ENCODE data around the gene PDLIM5.

The PDLIM5 gene

GRCh38 chr4:94448815-94449375 lies 2.8 kb upstream of the PDLIM5 start:
- H3K27me3 ChIP-seq (ENCODE audit: control insufficient read depth, insufficient read depth, low read length): no peaks in the 10 kb centered on the region
- no peaks in the 10 kb centered on the region for H3K9me3 ChIP-seq (ENCODE audit: control insufficient read depth, insufficient read depth, low read depth, low read length)
- H3K9ac ChIP-seq (ENCODE audit: low read length): no peak overlapping the region
- no peak overlapping the region for H3K27ac ChIP-seq (ENCODE audit: low read depth, low read length)
- H3K36me3 ChIP-seq (ENCODE audit: control insufficient read depth, insufficient read depth, low read length): no peaks in the 10 kb centered on the region
- no peak overlapping the region for H3K4me3 ChIP-seq (ENCODE audit: low read depth, low read length)
- H3K4me1 ChIP-seq (ENCODE audit: control insufficient read depth, insufficient read depth, low read length): peaks cover 19% of the 10 kb centered on the region

GRCh38 chr4:94451051-94451694 lies 569 bp upstream of the PDLIM5 start:
- Histone ChIP-seq H3K27me3 (ENCODE audit: control insufficient read depth, insufficient read depth, low read length) (no peaks in the 10 kb centered on the region), H3K36me3 (ENCODE audit: control insufficient read depth, insufficient read depth, low read length) (peaks cover 7% of the 10 kb centered on the region; the same call in 1 of the 2 replicates), H3K4me3 (ENCODE audit: low read depth, low read length) (peak overlapping the region; percentile 89), H3K27ac (ENCODE audit: low read depth, low read length) (no peak overlapping the region), H3K9me3 (ENCODE audit: control insufficient read depth, insufficient read depth, low read depth, low read length) (no peaks in the 10 kb centered on the region), H3K4me1 (ENCODE audit: control insufficient read depth, insufficient read depth, low read length) (peaks cover 27% of the 10 kb centered on the region), H3K9ac (ENCODE audit: low read length) (peak overlapping the region; percentile 42)

- Histone ChIP-seq H3K4me1 (ENCODE audit: control insufficient read depth, insufficient read depth, low read length) (peaks cover 35% of the 10 kb centered on the region), H3K4me3 (ENCODE audit: low read depth, low read length) (peak overlapping the region; percentile 89), H3K9me3 (ENCODE audit: control insufficient read depth, insufficient read depth, low read depth, low read length) (no peaks in the 10 kb centered on the region), H3K36me3 (ENCODE audit: control insufficient read depth, insufficient read depth, low read length) (peaks cover 13% of the 10 kb centered on the region), H3K27me3 (ENCODE audit: control insufficient read depth, insufficient read depth, low read length) (no peaks in the 10 kb centered on the region), H3K27ac (ENCODE audit: low read depth, low read length) (peak overlapping the region; percentile 91; the same call in 1 of the 2 replicates), H3K9ac (ENCODE audit: low read length) (peak overlapping the region; percentile 96)
Measured at GRCh38 chr4:94452476-94453371, 982 bp downstream of the PDLIM5 start.

DNA sequence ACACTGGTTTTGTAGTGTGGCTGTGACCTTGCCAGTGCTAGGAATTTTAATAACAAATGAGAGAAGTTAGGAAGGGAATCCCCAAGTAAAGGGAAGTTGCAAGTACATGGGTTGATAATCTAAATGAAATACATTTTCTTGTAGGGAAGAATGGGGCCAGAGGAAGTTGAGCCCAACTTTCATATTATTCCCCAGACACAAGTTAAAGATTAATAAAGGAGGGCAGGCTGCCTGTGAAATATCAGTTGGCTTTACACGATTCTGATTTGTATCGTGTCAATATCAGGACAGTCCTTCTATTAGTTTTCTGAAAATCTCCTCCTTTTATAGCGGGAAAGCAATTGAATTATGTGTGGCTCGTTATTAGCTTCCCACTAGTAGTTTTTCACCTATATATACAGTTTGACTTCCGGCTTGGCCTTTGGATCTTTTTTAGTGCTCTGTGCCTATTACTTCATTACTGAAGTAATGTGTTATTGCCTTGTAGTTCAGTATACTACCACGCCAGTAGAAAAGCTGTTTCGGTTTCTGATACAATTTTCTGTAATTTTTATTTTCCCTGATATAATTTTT lies 1.7 kb downstream of the PDLIM5 start:
- Histone ChIP-seq H3K4me3 (ENCODE audit: low read depth, low read length) (peak overlapping the region; percentile 89), H3K27me3 (ENCODE audit: control insufficient read depth, insufficient read depth, low read length) (no peaks in the 10 kb centered on the region), H3K36me3 (ENCODE audit: control insufficient read depth, insufficient read depth, low read length) (peaks cover 13% of the 10 kb centered on the region), H3K27ac (ENCODE audit: low read depth, low read length) (peak overlapping the region; percentile 91; the same call in 1 of the 2 replicates), H3K4me1 (ENCODE audit: control insufficient read depth, insufficient read depth, low read length) (peaks cover 38% of the 10 kb centered on the region), H3K9me3 (ENCODE audit: control insufficient read depth, insufficient read depth, low read depth, low read length) (no peaks in the 10 kb centered on the region), H3K9ac (ENCODE audit: low read length) (peak overlapping the region; percentile 96)

GRCh38 chr4:94454405-94454804 lies 2.7 kb downstream of the PDLIM5 start:
- no peaks in the 10 kb centered on the region for H3K9me3 ChIP-seq (ENCODE audit: control insufficient read depth, insufficient read depth, low read depth, low read length)
- H3K27me3 ChIP-seq (ENCODE audit: control insufficient read depth, insufficient read depth, low read length): no peaks in the 10 kb centered on the region
- peaks cover 13% of the 10 kb centered on the region for H3K36me3 ChIP-seq (ENCODE audit: control insufficient read depth, insufficient read depth, low read length)
- H3K9ac ChIP-seq (ENCODE audit: low read length): peak overlapping the region; percentile 35
- H3K4me3 ChIP-seq (ENCODE audit: low read depth, low read length): peak overlapping the region; percentile 30; the same call in 1 of the 2 replicates
- H3K4me1 ChIP-seq (ENCODE audit: control insufficient read depth, insufficient read depth, low read length): peaks cover 44% of the 10 kb centered on the region
- H3K27ac ChIP-seq (ENCODE audit: low read depth, low read length): no peak overlapping the region

GRCh38 chr4:94455081-94455480 lies 3.3 kb downstream of the PDLIM5 start:
- Histone ChIP-seq H3K9ac (ENCODE audit: low read length) (no peak overlapping the region), H3K4me1 (ENCODE audit: control insufficient read depth, insufficient read depth, low read length) (peaks cover 50% of the 10 kb centered on the region)

GRCh38 chr4:94457692-94458106 lies 6.0 kb downstream of the PDLIM5 start:
- H3K9ac ChIP-seq (ENCODE audit: low read length): no peak overlapping the region
- no peaks in the 10 kb centered on the region for H3K9me3 ChIP-seq (ENCODE audit: control insufficient read depth, insufficient read depth, low read depth, low read length)
- H3K4me3 ChIP-seq (ENCODE audit: low read depth, low read length): no peak overlapping the region
- no peaks in the 10 kb centered on the region for H3K27me3 ChIP-seq (ENCODE audit: control insufficient read depth, insufficient read depth, low read length)
- peaks cover 62% of the 10 kb centered on the region for H3K4me1 ChIP-seq (ENCODE audit: control insufficient read depth, insufficient read depth, low read length)
- H3K36me3 ChIP-seq (ENCODE audit: control insufficient read depth, insufficient read depth, low read length): peaks cover 13% of the 10 kb centered on the region
- no peak overlapping the region for H3K27ac ChIP-seq (ENCODE audit: low read depth, low read length)

More at GRCh38 chr4:94455081-94455480, 3.3 kb downstream of the PDLIM5 start:
- no peaks in the 10 kb centered on the region for H3K9me3 ChIP-seq (ENCODE audit: control insufficient read depth, insufficient read depth, low read depth, low read length)
- H3K27me3 ChIP-seq (ENCODE audit: control insufficient read depth, insufficient read depth, low read length): no peaks in the 10 kb centered on the region
- H3K4me3 ChIP-seq (ENCODE audit: low read depth, low read length): peak overlapping the region; percentile 30; the same call in 1 of the 2 replicates
- peaks cover 13% of the 10 kb centered on the region for H3K36me3 ChIP-seq (ENCODE audit: control insufficient read depth, insufficient read depth, low read length)
- H3K27ac ChIP-seq (ENCODE audit: low read depth, low read length): no peak overlapping the region

DNA sequence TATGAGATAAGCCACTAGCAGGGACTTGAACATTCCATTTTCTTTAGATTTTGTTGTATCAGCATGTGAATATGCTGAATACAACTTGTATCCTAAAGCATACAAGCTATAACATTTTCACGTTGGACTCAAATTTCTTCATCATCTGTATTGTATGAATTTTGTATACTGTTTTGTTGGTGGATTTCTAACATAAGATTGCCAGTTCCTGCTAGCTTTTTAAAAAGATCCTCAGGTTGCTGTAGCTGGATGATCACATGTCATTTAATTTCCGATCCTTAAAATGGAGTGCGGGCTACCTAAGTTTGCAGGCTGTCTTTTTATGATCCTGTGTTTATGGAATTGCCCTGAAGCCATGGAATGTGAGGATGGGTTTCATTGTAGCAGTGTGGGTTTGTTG lies 6.9 kb downstream of the PDLIM5 start:
- Histone ChIP-seq H3K27ac (ENCODE audit: low read depth, low read length) (no peak overlapping the region), H3K27me3 (ENCODE audit: control insufficient read depth, insufficient read depth, low read length) (no peaks in the 10 kb centered on the region), H3K9ac (ENCODE audit: low read length) (no peak overlapping the region), H3K9me3 (ENCODE audit: control insufficient read depth, insufficient read depth, low read depth, low read length) (no peaks in the 10 kb centered on the region), H3K36me3 (ENCODE audit: control insufficient read depth, insufficient read depth, low read length) (peaks cover 13% of the 10 kb centered on the region), H3K4me1 (ENCODE audit: control insufficient read depth, insufficient read depth, low read length) (peaks cover 60% of the 10 kb centered on the region), H3K4me3 (ENCODE audit: low read depth, low read length) (no peak overlapping the region)

GRCh38 chr4:94459462-94460161 lies 7.9 kb downstream of the PDLIM5 start:
- peaks cover 13% of the 10 kb centered on the region for H3K36me3 ChIP-seq (ENCODE audit: control insufficient read depth, insufficient read depth, low read length)
- H3K27ac ChIP-seq (ENCODE audit: low read depth, low read length): no peak overlapping the region
- H3K27me3 ChIP-seq (ENCODE audit: control insufficient read depth, insufficient read depth, low read length): no peaks in the 10 kb centered on the region
- H3K9ac ChIP-seq (ENCODE audit: low read length): no peak overlapping the region
- peaks cover 58% of the 10 kb centered on the region for H3K4me1 ChIP-seq (ENCODE audit: control insufficient read depth, insufficient read depth, low read length)
- H3K4me3 ChIP-seq (ENCODE audit: low read depth, low read length): no peak overlapping the region
- H3K9me3 ChIP-seq (ENCODE audit: control insufficient read depth, insufficient read depth, low read depth, low read length): no peaks in the 10 kb centered on the region

DNA sequence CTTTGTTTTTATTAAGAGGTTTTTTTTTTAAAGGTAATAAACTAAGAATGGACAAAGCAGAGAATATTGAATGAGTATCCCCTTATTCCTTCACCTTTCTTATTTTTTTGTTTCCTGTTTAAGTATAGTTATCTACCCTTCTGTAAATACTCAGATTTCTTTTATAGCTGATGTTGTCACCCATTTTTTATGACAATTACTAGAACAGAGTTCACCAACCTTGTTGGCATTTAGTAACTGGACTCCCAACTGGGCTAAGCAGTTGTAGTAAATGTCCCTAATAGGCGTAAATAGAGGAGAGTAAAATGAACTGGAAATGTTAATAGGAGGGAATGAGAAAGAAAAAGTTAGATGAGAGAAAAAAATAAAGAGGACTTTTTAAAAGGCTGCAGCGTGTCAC lies 9.8 kb downstream of the PDLIM5 start:
- peaks cover 55% of the 10 kb centered on the region for H3K4me1 ChIP-seq (ENCODE audit: control insufficient read depth, insufficient read depth, low read length)

More for the DNA sequence above, 9.8 kb downstream of the PDLIM5 start:
- peaks cover 3% of the 10 kb centered on the region; the same call in 1 of the 2 replicates for H3K36me3 ChIP-seq (ENCODE audit: control insufficient read depth, insufficient read depth, low read length)
- H3K9me3 ChIP-seq (ENCODE audit: control insufficient read depth, insufficient read depth, low read depth, low read length): no peaks in the 10 kb centered on the region
- no peak overlapping the region for H3K27ac ChIP-seq (ENCODE audit: low read depth, low read length)
- H3K9ac ChIP-seq (ENCODE audit: low read length): no peak overlapping the region
- no peaks in the 10 kb centered on the region for H3K27me3 ChIP-seq (ENCODE audit: control insufficient read depth, insufficient read depth, low read length)
- no peak overlapping the region for H3K4me3 ChIP-seq (ENCODE audit: low read depth, low read length)
